GM23338 (cell line): ENCODE results near the gene PNN. TPM values are rescaled to one million over a fixed set of nuclear protein-coding genes. Genes with fewer than 3 reads are reported as not detected.

Source experiments
- ATAC-seq: fragments of 200-7000 bp; cut with Tn5 transposase; 3 replicates; pipeline ENCODE4 v1.9.1; 2020
- DNase-seq: peaks from one replicate; pipeline ENCODE4 v3.0.0-alpha.2; 2015; ENCODE audit warnings: low spot score
- H2AFZ ChIP-seq: fragments of 200-600 bp; sonication (generic); 2 replicates; pipeline ENCODE4 v1.8.0; 2016; ENCODE audit warnings: antibody characterized with exemption, mild to moderate bottlenecking, moderate library complexity
- H3F3A ChIP-seq: fragments of 200-600 bp; sonication (generic); replicated peaks from 2 replicates; pipeline ENCODE4 v1.8.0; 2017; ENCODE audit warnings: antibody characterized with exemption, mixed run types, low read depth
- H3K27ac ChIP-seq: fragments of 200-600 bp; sonication (generic); 2 replicates; pipeline ENCODE4 v1.6.1; 2016; ENCODE audit warnings: low read depth
- H3K27me3 ChIP-seq: fragments of 200-600 bp; sonication (generic); 2 replicates; pipeline ENCODE4 v1.8.0; 2016; ENCODE audit warnings: mild to moderate bottlenecking, mixed run types, moderate library complexity; ENCODE audit not compliant: insufficient read depth
- H3K36me3 ChIP-seq: fragments of 200-600 bp; sonication (generic); 2 replicates; pipeline ENCODE4 v1.8.0; 2016; ENCODE audit warnings: mild to moderate bottlenecking; ENCODE audit not compliant: insufficient read depth
- H3K4me1 ChIP-seq: fragments of 200-600 bp; sonication (generic); 2 replicates; pipeline ENCODE4 v1.8.0; 2016; ENCODE audit warnings: mild to moderate bottlenecking, moderate library complexity; ENCODE audit not compliant: insufficient read depth
- H3K4me2 ChIP-seq: fragments of 200-600 bp; sonication (generic); 2 replicates; pipeline ENCODE4 v1.7.1; 2017; ENCODE audit warnings: mixed run types
- H3K4me3 ChIP-seq: fragments of 200-600 bp; sonication (generic); 2 replicates; pipeline ENCODE4 v1.6.1; 2016; ENCODE audit warnings: mixed run types
- H3K79me2 ChIP-seq: fragments of 200-600 bp; sonication (generic); replicated peaks from 2 replicates; pipeline ENCODE4 v1.8.0; 2017; ENCODE audit warnings: mild to moderate bottlenecking; ENCODE audit not compliant: insufficient read depth
- H3K9me2 ChIP-seq: fragments of 200-600 bp; sonication (generic); 2 replicates; pipeline ENCODE4 v1.8.0; 2017; ENCODE audit not compliant: insufficient read depth
- H4K20me1 ChIP-seq: fragments of 200-600 bp; sonication (generic); replicated peaks from 2 replicates; pipeline ENCODE4 v1.8.0; 2017; ENCODE audit warnings: mild to moderate bottlenecking; ENCODE audit not compliant: insufficient read depth
- H3K27ac Mint-ChIP-seq: 2 replicates; pipeline ENCODE4 v1.8.0; 2020; ENCODE audit warnings: inconsistent platforms, mild to moderate bottlenecking, moderate library complexity, mixed read lengths
- H3K27me3 Mint-ChIP-seq: 3 replicates; pipeline ENCODE4 v1.8.0; 2022; ENCODE audit warnings: low read depth, mild to moderate bottlenecking, moderate library complexity, mixed read lengths, inconsistent platforms; ENCODE audit not compliant: insufficient read depth, poor library complexity
- H3K36me3 Mint-ChIP-seq: 3 replicates; pipeline ENCODE4 v1.8.0; 2021; ENCODE audit warnings: low read depth, mild to moderate bottlenecking, inconsistent platforms, moderate library complexity, mixed read lengths
- H3K4me1 Mint-ChIP-seq: 3 replicates; pipeline ENCODE4 v1.8.0; 2020; ENCODE audit warnings: mild to moderate bottlenecking, inconsistent platforms, mixed read lengths
- H3K4me3 Mint-ChIP-seq: 3 replicates; pipeline ENCODE4 v1.8.0; 2021; ENCODE audit warnings: moderate library complexity, mild to moderate bottlenecking, inconsistent platforms, mixed read lengths
- H3K9me3 Mint-ChIP-seq: 3 replicates; pipeline ENCODE4 v1.8.0; 2020; ENCODE audit warnings: moderate library complexity, mild to moderate bottlenecking, inconsistent platforms, mixed read lengths
- CREB1 ChIP-seq: fragments of 250-450 bp; sonication (Bioruptor Pico); IDR thresholded peaks from 2 replicates; pipeline ENCODE4 v1.5.0; 2020; ENCODE audit warnings: low read depth, mild to moderate bottlenecking, moderate library complexity
- CTCF ChIP-seq, 2 experiments: fragments of 200-600 bp in 1 of 2; sonication (generic) in 1 of 2; conservative IDR thresholded peaks; 2 replicates each; pipeline versions ENCODE4 v1.5.1 to v1.6.1; 2016 to 2017; ENCODE audit warnings: antibody characterized with exemption in 2 of 2, low read depth in 2 of 2, mild to moderate bottlenecking in 2 of 2, moderate library complexity in 1 of 2
- ETS1 ChIP-seq: IDR thresholded peaks from 2 replicates; pipeline ENCODE4 v1.6.1; 2016; ENCODE audit warnings: antibody characterized with exemption
- EZH2phosphoT487 ChIP-seq: fragments of 200-600 bp; sonication (generic); IDR thresholded peaks from one replicate; pipeline ENCODE4 v1.8.1; 2018; ENCODE audit warnings: antibody characterized with exemption; ENCODE audit not compliant: unreplicated experiment
- NANOG ChIP-seq: IDR thresholded peaks from 2 replicates; pipeline ENCODE4 v1.6.1; 2016; ENCODE audit warnings: antibody characterized with exemption, borderline replicate concordance
- POLR2AphosphoS5 ChIP-seq: IDR thresholded peaks from 2 replicates; pipeline ENCODE4 v1.6.1; 2016; ENCODE audit warnings: antibody characterized with exemption, low read depth
- REST ChIP-seq: IDR thresholded peaks from one replicate; pipeline ENCODE4 v1.6.1; 2018; ENCODE audit warnings: antibody characterized with exemption; ENCODE audit not compliant: unreplicated experiment
- STAT1 ChIP-seq: IDR thresholded peaks from one replicate; pipeline ENCODE4 v1.6.1; 2016; ENCODE audit warnings: antibody characterized with exemption; ENCODE audit not compliant: unreplicated experiment
- ZNF114 ChIP-seq: fragments of 250-450 bp; sonication (Bioruptor Pico); IDR thresholded peaks from 2 replicates; pipeline ENCODE4 v1.5.0; 2020; ENCODE audit warnings: mild to moderate bottlenecking, moderate library complexity
- ZNF331 ChIP-seq: fragments of 250-450 bp; sonication (Bioruptor Pico); IDR thresholded peaks from 2 replicates; pipeline ENCODE4 v1.5.0; 2020; ENCODE audit warnings: low read depth, mild to moderate bottlenecking, moderate library complexity
- ZNF462 ChIP-seq: fragments of 250-450 bp; sonication (Bioruptor Pico); IDR thresholded peaks from 2 replicates; pipeline ENCODE4 v1.5.0; 2020; ENCODE audit warnings: mild to moderate bottlenecking, moderate library complexity
- long read RNA-seq: library from polyadenylated mRNA; unstranded; transcript quantifications from one replicate; pipeline ENCODE4 v2.0.0, GENCODE V29; 2020; ENCODE audit not compliant: unreplicated experiment
- polyA plus RNA-seq: library from polyadenylated mRNA; unstranded; fragments of >200 nt; fragmentation: Nextera tagmentation; extraction: Ambion mirVana; gene quantifications from 2 replicates; pipeline ENCODE4 v1.2.1, GENCODE V29; 2016
- total RNA-seq: library from RNA; depleted of rRNA; stranded (reverse); fragments of >200 nt; shearing (Covaris generic); gene quantifications from 2 replicates; pipeline ENCODE4 v1.2.3, GENCODE V29; 2014; rRNA removed

Gene PNN
- total RNA-seq = 60.0 and 69.8 TPM in 2 replicates
- 275 and 325 TPM in 2 replicates for polyA plus RNA-seq
- long read RNA-seq, transcript PNN-201 (9 exons, 3,576 nt) = major isoform, 41 of 57 reads
- long read RNA-seq, partial matches to known transcripts = 10 of 57 reads
- long read RNA-seq, other reads (novel, unspliced or antisense) = 6 of 57 reads

- ATAC-seq (peak; percentile 87), DNase-seq (peak; percentile 99)
- H3K36me3 ChIP-seq = peaks cover 40% of the 10 kb centered on the region
- peak within 1 kb of the TSS; percentile 99 for H3K4me3 Mint-ChIP-seq
- peaks cover 17% of the 10 kb centered on the region for H3K27me3 Mint-ChIP-seq
- H3K4me2 ChIP-seq = peak within 1 kb of the TSS; percentile 82
- H3K27ac ChIP-seq = peak within 1 kb of the TSS; percentile 98
- no peaks in the 10 kb centered on the region; the same call in 2 of the 3 replicates for H3K9me3 Mint-ChIP-seq
- H3K27me3 ChIP-seq = no peaks in the 10 kb centered on the region
- peak within 1 kb of the TSS; percentile 69 for H3K4me3 ChIP-seq
- peaks cover 44% of the 10 kb centered on the region for H3K79me2 ChIP-seq
- H2AFZ ChIP-seq = no peak within 1 kb of the TSS
- peaks cover 31% of the 10 kb centered on the region for H3K4me1 Mint-ChIP-seq
- H3K27ac Mint-ChIP-seq = peak within 1 kb of the TSS; percentile 100
- no peaks in the 10 kb centered on the region for H3K9me2 ChIP-seq
- TF ChIP-seq ZNF114 (no peak), REST (no peak), ZNF331 (no peak), CTCF (conservative IDR thresholded peaks at IDR 0.05; ENCODE audit: low read depth in 2 of 2) (no peak), CREB1 (peak; percentile 87), EZH2phosphoT487 (no peak), NANOG (no peak; the same call in 1 of the 2 replicates), STAT1 (no peak), ZNF462 (CRISPR knock-in tag) (no peak), POLR2AphosphoS5 (peak; percentile 97), ETS1 (peak; percentile 84)
- no peaks in the 10 kb centered on the region; the same call in 1 of the 3 replicates for H3K36me3 Mint-ChIP-seq
- H4K20me1 ChIP-seq = peaks cover 17% of the 10 kb centered on the region; the same call in 1 of the 2 replicates
- H3F3A ChIP-seq = peaks cover 31% of the 10 kb centered on the region
- H3K4me1 ChIP-seq = peaks cover 11% of the 10 kb centered on the region
Observed at GRCh38 chr14:39174560-39175444, at the start of gene PNN. TSS of gene PNN (plus strand) at chr14:39175254. CDS start at chr14:39175280, 26 bp downstream.
